H1 (cell line): ENCODE data around the gene TGM6.

Experiments used
- CBX5 ChIP-seq: fragments of 300-800, 300-1000 bp; sonication (generic); IDR thresholded peaks from 2 replicates; pipeline ENCODE4 v1.7.1; 2016; ENCODE audit warnings: antibody characterized with exemption, low read length, low read depth
- CEBPB ChIP-seq: IDR thresholded peaks from 2 replicates; pipeline ENCODE4 v1.6.1; 2012; ENCODE audit warnings: low read depth, low read length
- EZH2 ChIP-seq: fragments of 200-600 bp; sonication (generic); IDR thresholded peaks from 2 replicates; pipeline ENCODE4 v1.7.1; 2012; ENCODE audit warnings: low read depth, mild to moderate bottlenecking, moderate library complexity, low read length, inconsistent platforms; ENCODE audit not compliant: severe bottlenecking
- FOSL1 ChIP-seq: IDR thresholded peaks from 2 replicates; pipeline ENCODE4 v1.6.1; 2011; ENCODE audit warnings: mild to moderate bottlenecking, low read depth, low read length, moderate library complexity; ENCODE audit not compliant: insufficient read depth
- HDAC6 ChIP-seq: IDR thresholded peaks from one replicate; pipeline ENCODE4 v1.7.1; 2012; ENCODE audit warnings: low read depth, mild to moderate bottlenecking, inconsistent platforms, low read length, moderate library complexity
- PHF8 ChIP-seq: fragments of 200-600 bp; sonication (generic); conservative IDR thresholded peaks from 2 replicates; pipeline ENCODE4 v1.7.1; 2012; ENCODE audit warnings: low read depth, mild to moderate bottlenecking, inconsistent platforms, low read length, moderate library complexity
- POLR2AphosphoS5 ChIP-seq: IDR thresholded peaks from 2 replicates; pipeline ENCODE4 v1.6.1; 2011; ENCODE audit warnings: low read depth, low read length
- SP1 ChIP-seq: IDR thresholded peaks from 2 replicates; pipeline ENCODE4 v1.6.1; 2011; ENCODE audit warnings: low read depth, low read length
- SUZ12 ChIP-seq: fragments of 200-600 bp; sonication (generic); IDR thresholded peaks from 2 replicates; pipeline ENCODE4 v1.6.1; 2012; ENCODE audit warnings: mild to moderate bottlenecking, inconsistent platforms, low read length, moderate library complexity, mixed read lengths
- TCF12 ChIP-seq: IDR thresholded peaks from 2 replicates; pipeline ENCODE4 v1.6.1; 2011; ENCODE audit warnings: low read depth, mild to moderate bottlenecking, low read length
- TEAD4 ChIP-seq: IDR thresholded peaks from 2 replicates; pipeline ENCODE4 v1.6.1; 2012; ENCODE audit warnings: low read depth, low read length, inconsistent platforms, mixed read lengths
- USF2 ChIP-seq: IDR thresholded peaks from 2 replicates; pipeline ENCODE4 v1.6.1; 2011; ENCODE audit warnings: low read length, improper control_type of control experiment
- YY1 ChIP-seq: IDR thresholded peaks from 2 replicates; pipeline ENCODE4 v1.6.1; 2011; ENCODE audit warnings: low read depth, mild to moderate bottlenecking, low read length
- ZNF274 ChIP-seq: IDR thresholded peaks from 2 replicates; pipeline ENCODE4 v1.7.0; 2012; ENCODE audit warnings: low read length, borderline replicate concordance; ENCODE audit errors: extremely low read depth

- TF ChIP-seq FOSL1: no peak
- no peak for TF ChIP-seq HDAC6
- TF ChIP-seq PHF8: no peak
- TF ChIP-seq EZH2: no peak
- no peak for TF ChIP-seq YY1
- no peak for TF ChIP-seq CEBPB
- no peak for TF ChIP-seq ZNF274
- no peak for TF ChIP-seq POLR2AphosphoS5
- TF ChIP-seq USF2: no peak
- no peak for TF ChIP-seq CBX5
- no peak for TF ChIP-seq SP1
- no peak for TF ChIP-seq TEAD4
- TF ChIP-seq SUZ12: no peak
- no peak for TF ChIP-seq TCF12
These were observed 19.6 kb downstream of the TGM6 start for GRCh38 chr20:2400290-2400689.
